Stimulated activated CD4-positive, alpha-beta T cell treated with anti-CD3 and anti-CD28 coated beads, TNF-alpha, amount 100 ng/mL, for 1 hour (primary cell): ENCODE results near the gene FCSK.

Experiments used
- DNase-seq, 3 donors: peaks; one replicate each; pipeline ENCODE4 v3.0.0-alpha.2; 2020; ENCODE audit warnings: low read depth in 3 of 3, low spot score in 1 of 3

Gene FCSK

GRCh38 chr16:70453117-70453891 is 1.1 kb upstream of the FCSK start:
- DNase-seq: no peak

GRCh38 chr16:70453892-70454221 is 538 bp upstream of the FCSK start:
- no peak for DNase-seq

GRCh38 chr16:70455910-70456309 is 1.5 kb downstream of the FCSK start:
- DNase-seq: no peak

- DNase-seq: no peak
Observed at GRCh38 chr16:70457446-70458166, 3.2 kb downstream of the FCSK start.

GRCh38 chr16:70460737-70461261 is 6.4 kb downstream of the FCSK start:
- DNase-seq: no peak

- DNase-seq: no peak
Observed at GRCh38 chr16:70463235-70463634, 8.8 kb downstream of the FCSK start.

GRCh38 chr16:70465999-70466804 is 11.8 kb downstream of the FCSK start:
- no peak for DNase-seq

GRCh38 chr16:70466805-70467076 is 12.3 kb downstream of the FCSK start:
- DNase-seq: no peak

GRCh38 chr16:70467113-70467512 is 12.7 kb downstream of the FCSK start:
- DNase-seq: no peak

- no peak for DNase-seq
Observed at GRCh38 chr16:70467608-70468007, 13.2 kb downstream of the FCSK start.

- no peak for DNase-seq
Observed at GRCh38 chr16:70468776-70469525, 14.6 kb downstream of the FCSK start.

- no peak for DNase-seq
Observed at GRCh38 chr16:70470141-70470926, 15.9 kb downstream of the FCSK start.

GRCh38 chr16:70470927-70471341 is 16.5 kb downstream of the FCSK start:
- DNase-seq: no peak

GRCh38 chr16:70472786-70473433 is 18.5 kb downstream of the FCSK start:
- no peak for DNase-seq

GRCh38 chr16:70473446-70474319 is 19.3 kb downstream of the FCSK start:
- DNase-seq: no peak

GRCh38 chr16:70474320-70475053 is 20.1 kb downstream of the FCSK start:
- DNase-seq: no peak

GRCh38 chr16:70475054-70475871 is 20.9 kb downstream of the FCSK start:
- no peak for DNase-seq
